GM19328 (cell line): ENCODE data around the gene EYS.

Experiments used
- ATAC-seq: cut with Tn5 transposase; IDR thresholded peaks from one replicate; pipeline ENCODE4 v1.9.1; 2021; ENCODE audit warnings: mild to moderate bottlenecking, moderate library complexity; ENCODE audit not compliant: unreplicated experiment

Gene EYS

DNA sequence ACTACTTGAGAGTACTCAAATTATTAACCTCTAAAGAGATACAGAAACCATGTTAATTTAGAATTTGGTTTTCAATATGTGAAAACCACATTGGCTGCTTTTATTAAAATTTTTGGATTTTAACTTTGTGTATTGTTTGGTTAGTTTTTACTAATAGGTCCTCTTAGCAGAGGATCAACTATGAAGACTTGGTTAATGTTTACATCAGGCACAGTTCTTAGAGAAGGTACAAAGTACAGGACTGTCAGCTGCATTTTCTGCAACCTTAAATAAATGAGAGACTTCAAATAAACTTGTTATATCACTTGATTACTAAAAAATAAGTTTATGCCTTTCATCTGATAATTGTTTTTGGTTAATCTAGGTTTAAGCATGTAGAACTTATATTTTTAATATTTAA is 1982.3 kb downstream of the EYS start:
- ATAC-seq = no peak

DNA sequence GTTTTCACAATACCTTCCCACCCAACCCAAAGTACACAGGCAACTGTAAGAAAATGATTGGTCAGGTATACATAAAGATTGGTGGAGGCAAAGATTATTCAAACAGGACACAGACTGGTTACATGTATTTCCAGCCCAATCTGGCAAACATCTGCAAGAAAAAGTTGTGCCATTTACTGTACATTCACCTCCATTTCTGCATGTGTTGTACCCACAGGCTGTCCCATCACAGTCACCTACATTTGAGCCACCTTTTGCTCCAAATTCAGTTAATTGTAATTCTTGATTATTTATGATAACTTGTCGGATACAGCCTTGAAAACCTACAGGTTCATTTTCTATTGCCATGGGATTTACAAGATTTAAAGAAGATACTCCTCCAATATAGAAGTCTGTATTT is 1985.8 kb downstream of the EYS start:
- ATAC-seq = no peak

DNA sequence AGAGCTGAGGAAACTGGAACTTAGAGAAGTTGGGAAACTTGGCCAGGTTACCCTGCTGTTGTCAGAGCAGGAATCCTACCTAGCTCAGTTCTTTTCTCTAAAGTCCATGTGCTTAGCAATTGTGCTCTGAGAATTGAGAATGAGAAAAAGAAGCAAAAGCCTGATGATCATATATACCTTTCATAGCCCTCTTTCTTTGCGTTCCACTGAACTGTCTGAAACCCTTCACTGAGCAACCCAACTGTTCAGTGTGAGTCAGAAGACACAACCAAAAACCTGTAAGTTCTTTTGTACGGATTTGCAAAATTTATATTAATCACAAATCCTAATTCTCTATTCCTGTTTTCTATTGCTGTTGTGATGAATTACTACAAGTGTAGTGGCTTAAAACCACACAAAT is 1990.9 kb downstream of the EYS start:
- no peak for ATAC-seq

DNA sequence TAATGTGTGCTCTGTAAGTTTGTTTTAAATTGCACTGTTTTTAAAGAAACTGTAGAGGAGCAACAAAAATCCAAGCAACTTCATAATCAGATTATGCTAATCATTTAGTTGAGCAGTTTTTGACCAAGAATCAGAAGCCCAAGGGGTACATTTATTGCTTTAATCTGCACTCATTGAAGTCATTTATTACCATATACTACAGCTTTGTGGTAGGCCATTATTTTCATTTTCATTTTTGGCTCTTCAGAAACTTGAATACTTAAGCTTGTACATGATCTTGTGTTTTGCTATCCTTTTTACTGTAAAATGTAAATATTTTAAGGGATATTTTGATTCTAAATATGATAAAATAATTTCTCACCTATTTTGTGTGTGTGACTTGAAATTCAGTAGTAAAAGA is 1992.9 kb downstream of the EYS start:
- ATAC-seq = no peak

DNA sequence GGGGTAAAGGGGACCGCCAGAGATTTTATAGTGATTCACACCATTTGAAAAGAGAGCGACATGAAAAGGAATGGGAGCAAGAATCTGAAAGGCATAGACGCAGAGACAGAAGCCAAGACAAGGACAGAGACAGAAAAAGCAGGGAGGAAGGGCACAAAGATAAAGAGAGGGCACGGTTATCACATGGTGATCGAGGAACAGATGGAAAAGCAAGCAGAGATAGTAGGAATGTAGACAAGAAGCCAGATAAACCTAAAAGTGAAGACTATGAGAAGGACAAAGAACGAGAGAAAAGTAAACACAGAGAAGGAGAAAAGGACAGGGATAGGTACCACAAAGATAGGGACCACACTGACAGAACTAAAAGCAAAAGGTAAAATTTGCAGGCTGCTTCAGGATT is 1993.7 kb downstream of the EYS start:
- no peak for ATAC-seq

DNA sequence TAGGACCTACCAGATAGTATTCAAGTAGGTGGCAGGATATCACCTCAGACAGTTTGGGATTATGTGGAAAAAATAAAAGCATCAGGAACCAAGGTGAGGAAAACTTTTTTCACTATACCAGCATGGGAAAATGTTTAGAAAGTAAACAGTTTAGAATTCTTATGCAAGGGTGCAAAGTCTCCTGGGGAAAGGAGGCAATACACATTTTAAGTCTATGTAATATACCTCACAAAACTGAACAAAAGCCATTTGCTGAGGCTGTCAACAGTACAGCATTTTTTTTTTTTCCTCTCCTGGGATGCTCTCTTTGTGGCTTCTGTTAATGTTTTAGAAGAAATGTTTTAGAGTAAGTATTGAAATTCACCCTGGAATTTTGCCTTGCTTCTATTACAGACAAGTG is 1997.9 kb downstream of the EYS start:
- no peak for ATAC-seq

DNA sequence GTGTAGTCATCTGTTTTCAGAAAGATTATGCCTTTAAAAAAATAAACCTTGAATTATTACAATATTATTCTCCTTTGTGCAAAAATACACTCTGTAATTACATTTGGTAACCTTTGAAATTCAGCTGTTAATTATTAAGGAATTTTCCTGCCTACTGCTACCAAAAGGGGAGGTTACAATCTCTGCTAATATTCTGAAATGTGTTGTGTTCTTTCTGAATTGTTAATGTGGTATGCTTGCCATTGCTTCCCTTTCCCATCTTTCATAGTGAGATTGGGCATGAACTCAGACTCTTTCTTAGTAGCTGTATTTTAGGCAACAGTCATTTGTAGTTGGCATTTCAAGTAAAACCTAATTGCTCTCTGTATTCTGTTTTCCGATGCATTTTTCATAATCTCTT is 1998.4 kb downstream of the EYS start:
- ATAC-seq = no peak

DNA sequence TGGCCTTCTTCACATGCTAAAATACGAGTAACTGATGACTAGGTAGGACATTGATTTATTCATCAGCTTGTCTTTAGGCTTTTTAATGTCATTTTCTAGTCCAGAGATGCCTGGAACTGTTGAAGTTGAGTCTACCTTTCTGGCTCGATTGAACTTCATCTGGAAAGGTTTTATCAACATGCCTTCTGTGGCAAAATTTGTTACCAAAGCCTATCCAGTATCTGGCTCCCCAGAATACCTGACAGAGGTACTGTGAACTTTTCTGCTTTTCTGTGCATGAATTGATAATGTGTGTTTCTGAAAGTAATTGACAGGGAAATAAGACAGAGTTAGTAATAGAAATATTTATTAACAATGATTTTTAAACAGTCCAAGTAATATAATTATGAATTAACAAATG is 2000.4 kb downstream of the EYS start:
- ATAC-seq = no peak

DNA sequence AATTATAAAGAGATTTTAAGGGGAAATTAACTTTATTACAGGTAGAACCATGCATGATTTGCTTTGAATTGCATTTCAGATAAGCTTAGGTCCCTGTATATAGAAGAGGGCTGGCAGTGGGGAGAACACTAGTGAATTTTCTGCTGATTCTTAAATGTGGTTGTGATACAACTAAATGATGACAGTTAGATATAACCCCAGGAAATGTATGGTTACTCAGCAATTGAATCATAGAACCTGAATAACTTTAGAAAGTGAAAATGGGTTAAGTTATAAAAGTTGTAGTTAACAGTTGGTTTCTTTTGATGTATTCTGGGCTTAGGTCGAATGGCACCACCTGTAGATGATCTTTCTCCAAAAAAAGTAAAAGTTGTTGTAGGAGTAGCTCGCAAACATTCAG is 2001.3 kb downstream of the EYS start:
- ATAC-seq = no peak

DNA sequence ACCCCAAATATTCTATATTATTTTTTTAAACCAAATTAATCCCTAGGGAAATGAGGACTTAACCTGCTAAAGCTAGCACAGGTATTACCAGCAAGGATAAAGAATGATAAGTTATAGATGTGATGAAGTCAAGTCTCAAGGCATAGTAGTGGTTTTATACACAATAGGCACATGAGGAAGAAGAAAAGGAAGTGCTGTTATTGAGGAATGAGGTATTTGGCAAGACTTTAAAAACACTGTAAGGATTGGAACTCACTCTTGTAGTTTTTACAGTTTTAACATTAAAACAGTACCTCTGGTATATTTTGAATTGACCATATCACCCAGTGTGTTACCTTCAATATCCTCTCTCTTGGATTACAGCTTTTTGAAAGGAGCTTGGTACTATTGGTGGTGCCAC is 2016.8 kb downstream of the EYS start:
- ATAC-seq = no peak

DNA sequence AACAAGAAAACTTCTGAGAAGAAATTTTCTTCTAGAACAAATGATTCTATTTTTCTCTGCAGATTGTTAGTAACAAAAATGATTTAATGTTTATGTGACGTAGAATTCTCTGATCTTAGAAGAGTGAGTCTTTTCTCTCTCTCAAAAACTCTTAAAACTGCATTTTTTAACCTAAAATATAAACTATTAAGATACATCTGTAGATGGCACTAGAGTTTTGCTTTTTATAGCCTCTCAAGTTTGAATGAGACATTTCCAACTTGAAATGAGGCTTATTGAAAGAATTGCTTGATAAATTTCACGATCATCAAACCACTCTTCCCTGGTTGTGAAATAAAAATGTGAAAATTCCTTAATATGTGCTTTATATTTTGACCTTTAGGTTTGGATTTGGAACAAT is 2017.6 kb downstream of the EYS start:
- ATAC-seq = no peak

DNA sequence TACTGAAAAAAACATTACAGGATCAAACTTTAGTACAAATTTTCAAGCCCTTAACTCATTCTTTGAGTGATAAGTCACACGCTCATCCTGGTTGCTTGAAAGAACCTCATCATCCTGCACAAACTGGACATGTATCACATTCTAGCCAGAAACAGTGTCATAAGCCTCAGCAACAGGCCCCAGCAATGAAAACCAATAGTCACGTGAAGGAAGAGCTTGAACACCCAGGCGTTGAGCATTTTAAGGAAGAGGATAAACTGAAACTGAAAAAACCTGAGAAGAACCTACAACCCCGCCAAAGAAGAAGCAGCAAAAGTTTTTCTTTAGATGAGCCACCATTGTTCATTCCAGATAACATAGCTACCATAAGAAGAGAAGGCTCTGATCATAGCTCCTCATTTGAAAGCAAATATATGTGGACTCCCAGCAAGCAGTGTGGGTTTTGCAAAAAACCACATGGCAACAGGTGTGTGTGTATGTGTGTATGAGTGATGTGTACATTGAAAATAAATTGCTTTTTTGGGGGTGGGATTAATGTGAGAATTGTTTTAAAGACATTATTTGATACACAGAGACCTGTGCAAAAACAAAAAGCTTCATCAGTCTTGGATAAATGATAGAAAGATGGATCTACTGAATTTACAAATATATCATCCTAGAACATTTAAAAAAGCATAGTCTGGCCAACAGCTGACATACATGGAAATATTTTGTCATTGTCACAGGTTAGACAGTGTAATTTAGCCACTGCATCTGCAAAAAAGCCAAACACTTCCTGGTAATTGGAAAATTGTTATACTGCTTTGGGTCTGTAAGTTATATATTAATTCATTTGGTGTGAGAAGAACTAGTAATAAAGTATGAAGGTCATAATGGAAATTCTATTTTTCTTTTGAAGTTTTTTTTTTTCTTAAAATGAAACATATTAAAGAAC is 2021.3 kb downstream of the EYS start:
- ATAC-seq = peak; percentile 65

DNA sequence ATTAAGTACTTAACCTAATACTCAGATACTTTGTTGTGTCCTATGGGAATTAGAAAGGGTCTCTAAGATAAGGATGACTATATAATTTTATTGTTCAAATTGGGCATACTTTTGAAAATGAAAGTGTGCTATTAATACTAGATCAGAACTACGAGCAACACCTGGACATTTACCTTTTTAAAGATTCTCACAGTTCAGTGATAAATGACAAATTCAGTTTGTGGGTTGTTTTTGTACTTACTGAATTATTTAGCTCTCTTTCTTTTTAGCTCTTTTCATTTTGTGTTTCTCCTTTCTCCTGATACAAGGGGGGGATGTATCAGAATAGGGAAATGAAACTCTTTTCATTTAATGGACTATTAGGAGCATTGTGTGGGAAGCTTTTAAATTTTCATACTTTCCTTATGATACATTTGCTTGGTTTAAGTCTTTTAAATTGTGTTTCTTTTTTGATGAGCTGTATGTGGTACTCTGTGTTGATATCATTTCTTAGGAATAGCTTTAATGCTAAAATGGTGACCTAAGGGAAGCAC is 2023.9 kb downstream of the EYS start:
- no peak for ATAC-seq

DNA sequence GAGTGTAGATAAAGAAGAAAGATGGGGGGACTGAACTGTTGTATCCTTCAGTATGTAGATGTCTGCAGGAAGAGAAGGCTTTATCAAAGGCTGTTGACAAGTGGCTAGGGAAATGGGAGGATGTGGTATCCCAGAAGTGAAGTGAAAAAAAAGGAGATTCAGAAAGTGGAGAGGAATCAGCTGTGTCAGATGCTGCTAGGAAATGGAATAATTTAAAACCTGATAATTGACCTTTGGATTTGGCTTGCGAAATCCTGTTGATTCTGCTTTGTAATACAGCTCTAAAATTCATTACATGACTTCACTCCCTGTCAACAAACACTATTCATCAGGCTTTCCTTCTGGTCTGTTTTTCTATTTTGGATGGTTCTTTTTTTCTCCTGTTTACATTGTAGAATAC is 2029.7 kb downstream of the EYS start:
- ATAC-seq = no peak

DNA sequence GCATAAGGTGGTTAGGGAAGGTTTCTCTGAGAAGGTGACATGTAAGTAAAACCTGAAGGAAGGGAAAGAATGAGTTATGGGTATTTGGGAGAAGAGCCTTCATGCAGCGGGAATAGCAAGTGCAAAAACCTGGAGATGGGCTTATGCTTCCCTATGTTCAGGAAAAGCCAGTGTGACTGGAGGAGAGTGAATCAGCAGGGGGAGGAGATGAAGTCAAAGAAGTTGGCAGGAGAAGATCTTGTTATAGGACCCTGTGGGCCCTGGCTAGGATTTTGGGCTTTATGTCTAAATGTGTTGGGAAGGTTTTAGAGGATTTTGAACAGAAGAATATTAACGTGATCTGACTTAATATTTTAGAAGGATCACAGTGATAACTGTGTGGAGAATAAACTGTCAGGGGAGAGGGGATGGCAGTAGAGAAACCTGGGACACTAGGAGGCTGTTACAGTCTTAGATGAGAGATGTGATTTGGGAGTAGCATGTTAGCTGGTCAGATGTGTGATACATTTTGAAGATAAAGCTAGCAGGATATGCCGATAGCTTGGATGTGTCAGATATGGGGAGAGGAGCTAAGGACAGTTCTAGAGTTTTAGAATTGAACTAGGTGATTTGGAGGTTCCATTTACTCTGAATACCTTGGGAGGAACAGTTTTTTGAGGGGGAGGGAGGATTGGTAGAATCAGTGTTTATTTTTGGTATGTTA is 2030.5 kb downstream of the EYS start:
- ATAC-seq = no peak

DNA sequence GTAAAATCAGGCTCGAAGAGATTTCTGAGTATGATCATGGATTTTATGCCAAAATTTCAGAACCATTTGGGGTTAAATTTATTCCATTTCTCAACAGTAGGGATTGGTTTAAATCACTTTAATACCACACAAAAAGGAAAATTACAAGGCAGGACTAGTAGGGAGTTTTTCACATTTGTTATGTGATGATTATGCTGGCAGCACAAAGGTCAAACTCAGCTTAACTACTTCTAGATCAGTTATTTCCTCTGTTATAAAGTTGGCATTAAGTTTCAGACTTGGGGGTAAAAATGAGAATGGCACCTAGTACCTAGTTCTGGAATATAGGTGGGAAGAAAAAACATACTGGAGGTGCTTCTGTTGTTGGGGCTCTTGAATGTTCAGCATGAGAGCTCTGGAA is 2031.9 kb downstream of the EYS start:
- ATAC-seq = no peak

DNA sequence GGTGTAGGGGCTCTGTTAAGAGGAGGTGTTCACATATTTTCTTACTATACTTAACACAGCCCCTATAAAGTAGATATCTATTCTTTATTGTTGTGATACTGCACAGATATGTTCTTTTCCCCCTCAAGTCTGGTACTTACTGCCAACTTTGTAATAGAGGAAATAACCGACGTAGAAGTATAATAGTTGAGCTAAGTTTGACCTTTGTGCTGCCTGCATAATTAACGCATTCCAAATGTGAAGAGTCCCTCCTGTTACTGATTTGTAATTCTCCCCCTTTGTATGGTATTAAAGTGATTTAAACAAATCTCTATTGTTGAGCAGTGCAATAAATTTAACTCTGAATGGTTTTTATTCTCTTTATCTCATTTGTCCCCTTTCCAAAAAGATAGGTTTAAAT is 2032.4 kb downstream of the EYS start:
- no peak for ATAC-seq

DNA sequence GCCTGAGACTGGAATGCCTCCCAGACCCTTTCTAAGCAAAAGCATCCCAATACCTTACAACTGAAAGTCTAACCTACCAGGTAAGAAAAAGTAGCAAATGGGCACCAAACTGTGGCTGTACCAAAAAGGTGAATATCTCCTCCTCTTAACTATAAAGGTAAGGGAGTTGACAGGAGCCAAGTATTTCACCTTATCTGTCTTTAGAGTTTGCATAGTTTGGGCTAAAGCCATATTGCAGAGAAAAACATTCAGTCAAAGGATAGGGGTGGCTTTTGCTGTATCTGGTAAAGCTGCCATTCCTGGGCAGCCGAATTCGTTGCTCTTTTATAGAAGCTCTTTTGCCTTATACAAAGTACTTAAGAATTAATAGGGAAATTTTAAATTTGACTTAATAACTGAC is 2033.3 kb downstream of the EYS start:
- ATAC-seq = no peak

DNA sequence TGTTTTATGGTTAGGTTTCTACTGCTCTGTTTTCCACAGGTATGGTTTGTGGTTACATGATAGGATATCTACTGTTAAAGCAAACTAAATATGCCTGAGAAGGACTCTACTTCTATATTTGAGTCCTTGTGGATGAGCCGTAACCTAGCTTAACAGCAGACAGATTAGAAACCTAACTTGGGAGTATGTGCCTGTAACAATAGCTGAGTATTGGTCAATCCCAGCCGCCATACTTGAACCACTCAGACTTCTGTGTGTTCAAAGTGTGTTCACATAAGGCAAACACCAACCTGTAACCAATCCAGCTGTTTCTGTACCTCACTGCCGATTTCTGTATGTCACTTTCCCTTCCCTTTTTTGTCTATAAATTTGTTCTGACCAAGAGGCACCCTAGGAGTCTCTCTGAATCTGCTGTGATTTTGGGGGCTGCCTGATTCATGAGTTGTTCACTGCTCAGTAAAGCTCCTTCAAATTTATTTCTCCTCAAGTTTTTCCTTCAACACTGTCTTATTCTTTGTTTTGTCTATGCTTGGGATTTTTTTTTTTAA is 2034.4 kb downstream of the EYS start:
- ATAC-seq = no peak

DNA sequence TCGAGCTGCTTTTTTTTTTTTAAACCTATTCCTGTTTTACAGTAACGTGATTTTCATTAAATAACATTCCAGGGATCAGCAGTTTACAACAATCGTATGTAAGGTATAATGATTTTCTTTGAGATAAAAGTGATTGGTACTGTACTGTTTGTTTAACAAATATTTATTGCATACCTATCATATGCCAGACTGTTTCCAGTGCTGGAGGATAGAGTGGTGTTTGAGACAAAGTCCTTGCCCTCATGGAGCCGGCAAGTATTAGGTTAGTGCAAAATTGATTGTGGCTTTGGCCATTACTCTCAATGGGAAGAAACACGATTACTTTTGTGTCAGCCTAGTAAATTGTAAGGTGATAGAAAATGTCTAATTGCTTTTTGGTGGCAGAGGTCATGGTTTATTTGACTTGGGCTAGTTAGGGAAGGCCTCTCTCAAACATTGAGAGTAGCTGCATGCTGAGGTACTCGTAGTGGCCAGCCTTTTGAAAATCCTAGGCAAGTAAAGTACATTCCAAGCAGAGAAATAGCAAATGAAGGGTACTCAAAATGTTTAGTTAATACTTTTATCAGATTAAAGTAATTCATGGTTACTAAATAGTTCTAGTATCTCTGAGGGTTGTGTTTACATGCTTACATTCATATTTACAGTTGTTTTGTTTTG is 2035.8 kb downstream of the EYS start:
- ATAC-seq = no peak
